Middle frontal gyrus (tissue), 1 donor: Measurements from ENCODE around the gene PLEKHN1.

Experiments used
- DNase-seq: peaks from one replicate; pipeline ENCODE4 v3.0.0-alpha.2; 2015; ENCODE audit warnings: low spot score; ENCODE audit errors: extremely low spot score

Gene PLEKHN1, protein sequence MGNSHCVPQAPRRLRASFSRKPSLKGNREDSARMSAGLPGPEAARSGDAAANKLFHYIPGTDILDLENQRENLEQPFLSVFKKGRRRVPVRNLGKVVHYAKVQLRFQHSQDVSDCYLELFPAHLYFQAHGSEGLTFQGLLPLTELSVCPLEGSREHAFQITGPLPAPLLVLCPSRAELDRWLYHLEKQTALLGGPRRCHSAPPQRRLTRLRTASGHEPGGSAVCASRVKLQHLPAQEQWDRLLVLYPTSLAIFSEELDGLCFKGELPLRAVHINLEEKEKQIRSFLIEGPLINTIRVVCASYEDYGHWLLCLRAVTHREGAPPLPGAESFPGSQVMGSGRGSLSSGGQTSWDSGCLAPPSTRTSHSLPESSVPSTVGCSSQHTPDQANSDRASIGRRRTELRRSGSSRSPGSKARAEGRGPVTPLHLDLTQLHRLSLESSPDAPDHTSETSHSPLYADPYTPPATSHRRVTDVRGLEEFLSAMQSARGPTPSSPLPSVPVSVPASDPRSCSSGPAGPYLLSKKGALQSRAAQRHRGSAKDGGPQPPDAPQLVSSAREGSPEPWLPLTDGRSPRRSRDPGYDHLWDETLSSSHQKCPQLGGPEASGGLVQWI

DNA sequence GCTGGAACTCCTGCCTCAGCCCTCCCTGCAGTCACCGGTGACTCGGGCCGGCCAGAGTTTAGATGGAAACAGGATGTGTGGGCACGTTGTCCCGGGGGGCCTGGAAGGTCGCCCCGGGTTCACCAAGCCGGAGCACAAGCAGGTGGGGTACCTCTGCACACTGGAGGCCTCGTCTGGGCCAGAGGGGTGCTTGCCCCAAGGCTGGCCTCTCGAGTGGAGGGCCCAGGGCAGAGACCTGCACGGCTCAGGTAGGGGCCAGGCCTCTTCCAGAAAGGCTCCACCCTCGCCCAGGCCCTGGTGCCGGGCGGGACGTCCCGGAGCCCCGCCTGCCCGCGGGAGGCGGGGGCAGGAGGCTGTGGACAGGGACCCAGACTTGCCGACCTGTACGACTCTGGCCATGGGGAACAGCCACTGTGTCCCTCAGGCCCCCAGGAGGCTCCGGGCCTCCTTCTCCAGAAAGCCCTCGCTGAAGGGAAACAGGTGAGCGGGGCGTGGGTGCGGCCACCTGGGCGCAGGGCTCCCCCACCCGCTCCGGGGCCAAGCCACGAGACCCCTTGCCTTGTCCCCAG, at the start of gene PLEKHN1:
Gene PLEKHN1, plus strand, starts transcription at position 348 of the 569 bp plus-strand sequence. Its CDS starts 50 bp downstream, at position 398.
- no peak for DNase-seq

DNA sequence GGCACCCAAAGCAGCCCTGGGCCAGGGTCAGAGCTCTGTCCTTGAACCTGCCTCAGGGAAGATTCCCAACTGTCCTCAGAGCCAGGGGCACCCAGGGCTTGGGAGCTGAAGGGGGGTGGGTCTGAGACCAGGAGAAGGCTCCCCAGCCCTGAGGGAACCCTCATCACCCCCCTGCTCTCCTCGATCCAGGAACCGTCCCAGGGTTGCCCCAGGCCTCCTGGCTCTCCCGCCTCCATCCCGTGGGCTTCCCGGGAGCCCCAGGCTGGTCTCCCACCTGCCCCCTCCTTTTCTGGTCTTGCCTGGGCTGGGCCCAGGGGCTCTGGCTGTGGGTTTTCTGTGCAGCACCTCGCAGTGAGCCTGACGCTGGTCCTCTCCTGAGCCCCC, 49.2 kb upstream of the PLEKHN1 start:
- no peak for DNase-seq

DNA sequence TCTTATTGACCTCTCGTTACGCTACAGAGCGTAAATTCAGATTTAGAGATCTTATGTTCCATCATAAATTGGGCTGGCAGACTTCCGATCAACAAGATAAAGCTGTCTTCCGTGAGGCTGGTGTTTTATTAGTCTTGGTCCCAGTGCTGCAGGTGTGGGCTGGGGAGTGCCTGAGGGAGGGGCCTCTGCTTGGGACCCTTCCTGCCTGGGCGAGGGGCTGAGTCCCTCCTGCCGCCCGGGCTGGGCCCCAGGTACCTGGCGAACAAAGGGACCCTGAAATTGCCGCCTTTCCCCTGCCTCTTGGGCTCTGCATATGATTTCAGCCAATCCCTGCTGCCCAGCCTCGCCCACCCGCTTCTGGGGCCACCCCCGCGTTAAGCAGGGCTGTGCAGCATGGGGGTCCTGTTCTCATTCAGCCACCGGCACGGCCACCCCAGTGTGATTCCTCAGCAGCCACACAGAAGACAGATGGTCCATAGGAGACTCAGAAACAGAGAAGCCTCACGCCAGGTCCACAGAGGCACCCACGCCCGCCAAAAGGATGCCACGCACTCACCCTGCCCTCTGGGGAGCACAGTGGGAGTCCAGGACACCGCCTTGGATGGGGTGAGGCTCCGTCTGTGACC, 48.7 kb upstream of the PLEKHN1 start:
- DNase-seq = no peak

DNA sequence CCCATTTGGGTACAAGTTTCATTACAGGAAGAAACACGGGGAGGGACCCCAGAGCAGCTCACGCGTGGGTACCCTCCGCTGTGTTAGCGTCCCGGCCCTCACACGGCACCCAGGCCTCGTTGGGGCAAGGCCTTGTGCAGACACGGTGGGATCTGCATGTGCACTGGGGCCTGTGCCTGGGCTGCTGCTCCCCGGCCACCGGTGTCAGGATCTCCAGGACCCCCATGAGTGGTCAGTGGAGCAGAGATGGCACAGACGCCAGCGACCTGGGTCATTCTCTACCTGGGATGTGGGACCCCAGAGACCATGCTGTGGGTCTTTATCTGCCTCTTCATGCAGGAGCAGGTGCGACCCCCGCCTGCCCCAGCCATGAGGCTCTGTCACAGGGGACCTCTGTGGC, 47.9 kb upstream of the PLEKHN1 start:
- no peak for DNase-seq

DNA sequence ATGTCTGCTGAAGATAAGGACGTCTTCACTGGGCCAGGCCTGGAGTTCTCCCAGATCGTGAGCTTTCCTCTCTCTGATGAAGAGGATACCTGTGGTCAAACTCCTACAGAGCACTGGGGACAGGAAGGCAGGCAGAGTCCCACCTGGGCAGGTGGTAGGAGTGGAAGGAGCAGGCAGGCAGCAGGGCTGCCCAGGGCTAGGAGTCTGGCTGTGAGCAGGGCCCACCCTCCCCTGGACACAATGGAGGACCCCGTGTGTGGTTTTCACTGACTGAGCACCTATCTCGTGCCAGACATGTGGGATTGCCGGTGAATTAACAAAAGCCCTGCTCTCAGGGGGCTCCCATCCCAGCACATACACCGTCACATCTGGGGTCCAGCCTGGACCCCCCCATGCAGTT, 47.4 kb upstream of the PLEKHN1 start:
- no peak for DNase-seq

DNA sequence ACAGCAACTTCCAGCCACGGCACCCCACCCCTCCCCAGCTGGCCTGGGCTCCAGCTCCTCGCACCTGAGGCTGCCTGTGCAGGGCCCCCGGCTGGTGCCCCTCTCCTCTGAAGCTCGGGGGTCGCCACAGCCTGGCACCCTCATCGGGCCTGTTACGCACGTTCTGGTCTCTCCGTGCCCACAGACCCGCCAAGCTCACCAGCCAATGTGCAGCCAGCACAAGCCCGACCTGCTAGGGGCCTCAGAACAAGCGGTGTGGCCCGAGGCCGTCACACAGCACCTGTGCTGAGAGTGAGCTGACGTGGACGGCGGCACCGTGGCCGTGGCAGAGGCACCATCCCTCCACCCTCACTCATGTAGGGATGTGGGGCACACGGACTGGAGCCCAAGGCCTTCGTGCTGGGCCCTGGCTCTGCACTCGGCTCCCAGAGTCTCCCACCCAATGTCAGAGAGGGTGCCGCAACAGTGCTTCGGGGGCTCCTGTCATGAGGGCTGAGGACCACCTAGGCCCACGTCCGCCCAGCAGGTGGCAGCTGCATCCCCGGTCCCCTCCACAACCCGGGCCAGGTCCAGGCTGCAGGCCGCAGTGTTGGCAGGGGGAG, 46.9 kb upstream of the PLEKHN1 start:
- DNase-seq = no peak

DNA sequence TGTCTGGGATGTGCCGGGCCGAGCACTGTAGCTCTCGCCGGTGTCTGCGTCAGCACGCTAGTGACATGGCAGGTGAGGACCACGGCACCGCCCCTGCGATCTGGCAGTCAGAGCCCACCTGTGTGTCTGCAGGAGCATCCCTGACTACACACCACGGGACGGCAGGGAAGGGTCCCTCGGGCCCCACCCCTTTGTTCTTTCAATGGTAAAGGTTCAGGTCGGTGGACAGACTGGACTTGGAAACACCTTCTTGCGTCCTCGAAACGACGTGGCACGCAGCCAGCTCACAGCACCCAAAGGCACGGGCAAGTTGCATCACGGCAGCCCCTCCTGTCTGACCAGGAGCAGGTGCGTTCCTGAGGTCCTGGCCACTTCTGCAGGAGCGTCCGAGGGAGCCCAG, 46.3 kb upstream of the PLEKHN1 start:
- no peak for DNase-seq

DNA sequence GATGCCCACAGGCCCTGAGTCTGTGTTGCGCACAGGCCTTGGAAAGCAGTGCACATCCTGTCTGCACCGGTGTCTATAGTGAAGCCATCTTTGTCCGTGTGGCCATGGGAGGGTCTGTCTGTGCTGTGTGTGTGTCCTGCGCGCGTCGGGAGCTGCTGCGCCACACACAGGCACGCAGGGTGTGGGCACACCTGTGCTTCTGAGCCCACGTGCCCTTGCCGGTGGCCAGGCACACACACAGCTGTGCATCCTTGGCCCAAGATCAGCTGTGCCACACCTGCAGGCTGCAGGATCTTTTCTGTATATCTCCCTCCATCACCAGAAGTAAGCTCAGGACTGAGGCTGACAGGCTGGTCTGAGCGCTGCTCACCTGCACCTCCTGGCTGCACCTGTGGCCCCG, 45.8 kb upstream of the PLEKHN1 start:
- DNase-seq = no peak

DNA sequence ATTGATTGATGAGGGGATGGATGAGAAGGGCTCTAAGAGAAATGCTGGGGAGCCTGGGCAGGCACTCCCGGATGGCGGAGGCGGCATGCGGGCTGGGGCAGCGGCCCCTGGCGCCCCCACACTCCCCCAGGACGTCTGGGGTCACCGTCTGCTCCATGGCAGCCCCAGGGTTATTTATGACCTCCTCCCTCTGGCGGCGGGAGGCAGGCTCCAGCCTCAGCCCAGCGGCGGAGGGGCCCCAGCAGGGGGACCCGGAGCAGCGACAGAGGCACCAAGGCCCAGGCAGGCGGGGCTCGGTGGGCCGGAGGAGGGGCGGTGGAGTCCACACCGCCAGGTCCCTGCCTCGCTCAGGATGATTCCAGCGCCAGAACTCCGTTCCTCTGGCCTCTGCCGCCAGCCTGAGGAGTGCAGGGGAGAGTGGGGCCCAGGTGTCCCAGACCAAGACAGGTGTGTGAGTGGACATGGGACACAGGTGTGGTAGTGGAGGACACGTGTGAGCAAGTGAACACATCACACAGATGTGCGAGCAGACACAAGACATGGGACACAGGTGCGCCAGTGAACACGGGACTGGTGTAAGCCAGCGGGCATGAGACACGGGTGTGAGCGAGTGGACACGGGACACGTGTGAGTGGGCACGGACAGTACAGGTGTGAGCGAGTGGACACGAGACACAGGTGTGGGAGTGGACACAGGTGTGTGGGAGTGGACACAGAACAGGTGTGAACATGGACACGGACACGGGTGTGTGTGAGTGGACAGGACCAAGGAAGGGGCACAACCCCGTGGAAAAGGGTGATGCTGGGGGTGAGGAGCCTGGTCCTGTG, 45.1 kb upstream of the PLEKHN1 start:
- peak; percentile 26 for DNase-seq

DNA sequence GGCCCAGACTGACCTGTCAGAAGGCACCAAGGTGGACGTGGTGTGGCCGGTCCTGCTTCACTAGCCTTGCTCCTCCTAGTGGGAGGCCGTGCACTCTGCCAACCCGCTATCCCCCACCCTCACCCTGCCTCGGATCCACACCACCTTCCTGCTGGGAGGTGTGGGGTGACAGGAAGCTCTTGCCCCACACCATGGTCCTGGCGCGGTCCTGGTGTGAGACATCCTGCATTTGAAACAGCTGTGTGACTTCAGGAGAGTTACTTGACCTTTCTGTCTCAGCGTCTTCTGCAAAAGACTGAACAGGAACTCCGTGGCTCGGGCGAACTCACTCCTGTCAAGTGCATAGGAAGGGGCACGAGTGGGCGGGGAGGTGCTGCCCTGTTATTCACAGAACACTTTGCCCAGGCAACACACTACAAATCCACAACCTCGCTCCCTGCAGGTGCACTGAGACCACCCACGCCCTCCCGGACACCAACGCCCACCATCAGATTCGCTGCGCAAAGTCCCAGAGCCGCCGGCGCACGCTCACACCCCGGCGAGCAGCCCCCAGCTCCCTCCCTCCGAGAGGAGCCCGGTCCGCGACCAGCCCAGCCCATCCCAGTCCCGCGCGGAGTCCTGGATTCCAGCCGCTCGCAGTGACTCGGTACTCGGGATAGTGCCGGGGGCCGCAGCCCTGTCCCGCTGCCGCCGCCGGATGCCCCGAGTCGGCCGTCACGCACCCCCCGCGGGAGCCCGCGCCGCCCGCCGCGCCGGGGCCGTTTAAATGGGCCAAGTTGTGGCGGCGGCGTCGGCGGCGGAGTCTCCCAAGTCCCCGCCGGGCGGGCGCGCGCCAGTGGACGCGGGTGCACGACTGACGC, 42.9 kb upstream of the PLEKHN1 start, which contains the start of gene SAMD11:
Gene SAMD11, plus strand, starts transcription at position 793 of the 860 bp plus-strand sequence. CDS start 509 bp downstream, outside the sequence.
- DNase-seq = peak; percentile 57

DNA sequence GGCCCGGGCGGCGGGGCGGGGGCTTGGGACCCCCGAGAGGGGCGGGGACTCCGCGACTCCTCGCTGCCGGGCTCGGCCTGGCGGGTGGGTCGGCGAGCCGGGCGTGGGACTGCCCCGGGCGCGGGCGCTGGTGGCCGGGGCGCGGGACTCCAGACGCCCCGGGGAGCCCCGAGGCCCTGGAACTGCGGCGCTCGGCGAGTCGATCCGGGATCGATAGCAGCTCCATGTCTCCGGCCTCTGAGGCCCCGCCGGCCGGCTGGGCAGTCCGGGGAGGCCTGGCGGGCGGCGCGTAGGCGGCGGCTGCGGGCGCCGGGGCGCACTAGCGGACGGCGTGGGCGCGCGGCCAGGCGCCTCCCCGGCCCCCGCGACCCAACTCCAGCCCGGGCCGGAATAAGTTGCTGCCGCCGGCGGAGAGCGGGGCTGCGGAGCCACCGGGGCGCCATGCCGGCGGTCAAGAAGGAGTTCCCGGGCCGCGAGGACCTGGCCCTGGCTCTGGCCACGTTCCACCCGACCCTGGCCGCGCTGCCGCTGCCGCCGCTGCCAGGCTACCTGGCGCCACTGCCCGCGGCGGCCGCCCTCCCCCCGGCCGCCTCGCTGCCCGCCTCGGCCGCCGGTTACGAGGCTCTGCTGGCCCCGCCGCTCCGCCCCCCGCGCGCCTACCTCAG, 42.2 kb upstream of the PLEKHN1 start:
- no peak for DNase-seq

DNA sequence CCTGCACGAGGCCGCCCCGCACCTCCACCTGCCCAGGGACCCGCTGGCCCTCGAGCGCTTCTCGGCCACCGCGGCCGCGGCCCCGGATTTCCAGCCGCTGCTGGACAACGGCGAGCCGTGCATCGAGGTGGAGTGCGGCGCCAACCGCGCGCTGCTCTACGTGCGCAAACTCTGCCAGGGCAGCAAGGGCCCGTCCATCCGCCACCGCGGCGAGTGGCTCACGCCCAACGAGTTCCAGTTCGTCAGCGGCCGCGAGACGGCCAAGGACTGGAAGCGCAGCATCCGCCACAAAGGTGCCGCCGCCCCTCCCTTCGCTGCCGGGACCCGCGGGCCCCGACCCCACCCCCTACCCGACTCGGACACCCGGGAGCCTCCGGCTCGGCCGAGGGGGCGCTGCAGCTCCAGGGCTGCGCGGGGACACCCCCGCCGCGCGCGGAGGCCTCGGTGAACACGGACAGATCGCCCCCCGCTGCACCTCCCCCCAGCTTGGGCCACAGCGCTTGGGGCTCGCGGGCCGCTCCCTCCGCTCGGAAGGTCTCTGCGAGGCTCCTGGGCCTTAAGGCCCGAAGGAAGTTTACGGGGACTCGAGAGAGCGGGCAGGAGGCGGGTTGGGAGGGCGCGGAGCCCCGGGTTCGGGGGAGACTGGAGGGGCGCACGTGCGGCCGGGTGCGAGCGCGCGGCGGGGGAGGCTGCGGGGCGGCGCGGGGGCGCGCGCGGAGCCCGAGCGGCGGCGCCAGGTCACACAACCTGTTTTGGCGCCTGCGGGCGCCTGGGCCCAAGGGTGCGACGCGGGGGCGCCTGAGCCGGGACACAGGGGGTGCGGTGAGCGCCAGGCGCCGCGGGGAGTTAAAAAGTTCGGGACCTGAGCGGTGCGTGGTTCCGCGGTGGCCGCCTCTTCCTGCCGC, 41.4 kb upstream of the PLEKHN1 start:
- DNase-seq = no peak

DNA sequence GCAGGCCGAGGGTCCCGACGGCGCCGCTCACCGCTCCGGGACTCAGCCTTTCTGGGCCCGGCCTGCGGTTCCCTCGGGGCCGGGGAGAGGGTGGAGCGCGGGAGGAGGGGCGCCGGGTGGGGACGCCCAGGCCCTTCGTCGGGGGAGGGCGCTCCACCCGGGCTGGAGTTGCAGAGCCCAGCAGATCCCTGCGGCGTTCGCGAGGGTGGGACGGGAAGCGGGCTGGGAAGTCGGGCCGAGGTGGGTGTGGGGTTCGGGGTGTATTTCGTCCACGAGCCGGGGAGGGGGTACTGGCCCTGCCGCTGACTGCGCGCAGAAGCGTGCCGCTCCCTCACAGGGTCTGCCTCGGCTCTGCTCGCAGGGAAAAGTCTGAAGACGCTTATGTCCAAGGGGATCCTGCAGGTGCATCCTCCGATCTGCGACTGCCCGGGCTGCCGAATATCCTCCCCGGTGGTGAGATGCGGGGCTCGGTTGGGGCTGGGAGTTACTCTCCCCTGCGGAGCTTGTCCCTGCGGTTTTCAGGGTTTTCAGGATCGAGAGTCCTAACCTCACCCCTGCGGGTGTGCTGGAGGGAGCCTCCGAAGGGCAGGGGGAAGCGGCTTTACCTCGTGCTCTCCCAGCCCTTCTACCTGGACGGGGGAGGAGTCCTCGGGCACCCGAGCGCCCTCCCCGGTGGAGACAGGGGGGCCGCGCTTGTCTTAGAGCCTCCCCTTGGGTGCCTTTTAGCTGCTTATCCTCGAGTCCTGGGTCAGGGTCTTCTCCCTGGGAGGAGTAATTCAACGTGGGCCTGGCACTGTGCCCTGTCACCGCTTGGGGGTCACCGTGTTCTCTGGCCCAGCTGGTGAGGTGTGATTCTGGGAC, 40.5 kb upstream of the PLEKHN1 start:
- no peak for DNase-seq

DNA sequence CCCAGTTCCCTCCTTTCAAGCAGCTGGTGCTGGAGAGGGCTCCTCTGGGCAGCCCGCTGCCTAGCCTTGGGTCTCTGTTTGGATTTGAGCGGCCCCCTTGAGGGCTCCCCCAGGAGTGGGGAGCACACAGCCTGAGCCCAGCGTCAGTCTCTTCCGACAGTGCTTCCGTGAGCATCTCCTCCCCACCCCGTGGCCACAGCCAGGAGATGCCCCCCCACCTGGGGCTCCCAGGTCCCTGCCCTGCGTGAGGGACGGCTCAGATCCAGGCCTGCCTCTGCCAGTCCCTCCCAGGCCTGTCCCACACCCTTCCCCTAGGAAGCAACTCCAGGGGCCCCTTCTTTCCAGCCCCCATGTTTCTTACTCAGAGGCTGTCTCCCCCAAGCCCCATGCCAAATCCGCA, 39.0 kb upstream of the PLEKHN1 start:
- no peak for DNase-seq

DNA sequence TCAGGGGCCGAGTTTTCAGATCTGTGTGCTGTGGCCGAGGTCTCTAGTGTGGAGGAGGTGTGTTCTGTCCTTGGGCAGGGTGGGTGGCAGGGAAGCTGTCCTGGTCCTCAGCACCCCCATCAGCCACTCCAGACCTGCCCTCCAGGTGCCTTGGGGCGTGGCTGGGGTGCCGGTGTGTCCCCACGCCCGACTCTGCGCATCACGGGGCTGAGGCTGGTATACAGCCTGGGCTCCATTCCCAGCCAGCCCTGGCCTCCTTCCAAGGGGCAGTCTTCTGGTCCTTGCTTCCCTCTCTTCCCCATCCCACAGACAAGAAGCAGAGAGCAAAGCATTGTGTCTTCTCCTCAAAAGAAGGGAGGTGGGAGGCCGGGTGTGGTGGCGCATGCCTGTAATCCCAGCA, 38.5 kb upstream of the PLEKHN1 start:
- no peak for DNase-seq

DNA sequence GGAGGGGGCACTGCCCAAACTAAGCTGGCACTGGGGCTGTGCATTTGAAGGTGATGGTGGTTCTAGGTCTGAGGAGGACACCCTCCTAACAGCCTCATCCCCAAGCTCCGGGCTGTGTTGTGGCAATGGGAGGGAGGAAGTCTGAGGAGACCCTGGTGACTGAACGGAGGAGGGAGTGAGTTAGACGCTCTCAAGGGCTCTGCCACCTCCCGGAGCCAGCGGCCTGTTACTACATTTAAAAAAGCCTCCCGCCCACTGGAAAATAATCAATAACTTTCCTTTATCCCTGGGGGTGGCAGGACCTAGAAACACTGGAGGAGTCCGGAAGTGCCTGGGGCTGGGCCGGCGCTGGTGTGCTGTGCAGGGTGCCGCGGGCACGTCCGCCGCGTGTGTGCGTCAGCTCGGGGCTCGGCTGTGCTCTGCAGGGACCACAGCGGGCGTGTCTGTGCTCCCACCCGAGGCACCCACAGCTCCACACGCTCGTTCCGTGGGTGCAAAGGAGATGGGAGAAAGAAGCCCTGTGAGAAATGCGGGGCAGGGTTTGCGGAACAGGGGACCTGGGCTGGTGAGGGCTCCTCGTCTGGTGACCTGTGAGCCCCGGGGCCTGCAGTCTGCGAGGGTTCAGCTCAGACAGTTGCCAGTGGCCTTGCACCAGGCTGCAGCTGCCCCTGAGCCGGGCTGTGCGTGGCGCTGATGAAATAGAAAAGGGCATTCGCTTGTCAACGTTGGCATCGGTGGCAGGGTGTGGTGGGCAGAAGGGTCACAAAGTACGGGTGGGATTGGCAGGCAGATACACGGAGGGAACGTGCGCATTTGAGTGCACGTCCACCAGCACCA, 37.2 kb upstream of the PLEKHN1 start:
- DNase-seq = no peak
